ENCODE data around the gene FRS2.

The FRS2 gene

DNA sequence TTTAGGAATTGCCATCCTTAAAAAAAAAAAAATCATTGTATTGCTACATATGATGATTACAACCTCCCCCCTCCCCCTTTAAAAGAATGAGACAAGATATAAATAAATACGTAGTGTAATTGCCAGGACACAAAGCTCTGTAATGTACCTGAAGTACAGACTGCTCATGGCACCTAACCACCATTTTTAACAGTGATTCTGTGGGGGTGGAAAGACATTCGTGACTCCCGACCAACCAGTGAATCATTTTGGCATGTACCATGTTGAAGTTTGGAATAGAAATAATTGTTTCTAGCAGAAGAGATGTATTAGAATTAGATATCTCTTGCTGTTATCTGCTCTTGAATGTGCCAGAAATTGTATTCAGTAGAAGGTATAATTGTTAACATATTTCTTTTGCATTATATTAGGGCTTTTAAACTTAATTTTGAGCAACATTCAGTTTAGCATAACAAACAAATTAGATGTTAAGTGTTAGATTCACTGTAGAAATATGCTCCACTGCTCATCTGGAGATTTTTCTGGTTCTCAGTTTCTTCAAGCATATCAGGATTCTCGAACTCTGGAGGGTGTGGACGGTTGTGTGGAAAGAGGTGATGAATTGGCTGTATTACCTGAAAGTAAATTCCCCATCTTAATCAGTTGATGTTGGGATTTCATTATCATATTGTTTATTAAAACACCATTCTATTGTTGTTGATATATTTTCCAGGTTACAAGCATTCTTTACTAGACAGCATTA, 31.1 kb downstream of the FRS2 start:
- DNase-seq (ENCODE audit: low read depth) = no peak

GRCh38 chr12:69502345-69503081, 32.3 kb downstream of the FRS2 start:
- no peak for DNase-seq (ENCODE audit: low read depth)

DNA sequence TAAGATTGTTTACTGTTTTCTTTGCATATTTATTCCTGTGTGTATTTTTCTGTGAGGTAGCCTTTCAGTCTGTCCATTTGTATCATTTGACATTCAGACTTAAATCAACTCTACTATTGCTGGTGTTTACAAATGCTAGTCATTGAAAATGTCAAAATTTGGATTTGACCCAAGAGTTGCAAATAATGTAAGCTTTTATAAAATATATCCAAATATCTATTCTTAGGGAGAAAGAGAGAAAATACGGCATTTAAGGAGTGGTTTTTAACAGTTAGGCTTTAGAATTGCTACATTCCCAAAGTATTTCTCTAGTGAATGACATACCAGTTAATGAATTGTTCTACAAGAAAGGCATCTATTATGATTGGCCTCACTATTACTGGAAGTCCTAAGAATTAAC, 37.9 kb downstream of the FRS2 start:
- no peak for DNase-seq (ENCODE audit: low read depth)

DNA sequence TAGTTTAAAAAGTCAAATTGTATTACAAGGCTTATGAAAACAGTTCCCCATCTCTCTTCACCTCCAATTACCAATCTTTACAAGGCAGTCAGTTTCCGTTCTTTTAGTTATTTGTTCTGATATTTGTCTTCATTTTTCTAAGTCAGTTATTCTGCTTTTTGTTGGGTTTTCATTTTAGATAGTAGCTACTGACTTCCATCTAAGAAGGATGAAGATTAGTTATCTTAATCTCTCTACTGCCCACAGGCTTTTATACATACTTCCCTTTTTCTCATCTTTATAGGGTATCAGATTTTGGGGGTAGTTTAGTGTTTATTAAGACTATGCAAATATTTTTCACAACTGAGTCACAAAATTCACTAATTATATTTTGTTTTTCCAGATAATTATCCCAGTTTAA, 38.4 kb downstream of the FRS2 start:
- DNase-seq (ENCODE audit: low read depth) = no peak

DNA sequence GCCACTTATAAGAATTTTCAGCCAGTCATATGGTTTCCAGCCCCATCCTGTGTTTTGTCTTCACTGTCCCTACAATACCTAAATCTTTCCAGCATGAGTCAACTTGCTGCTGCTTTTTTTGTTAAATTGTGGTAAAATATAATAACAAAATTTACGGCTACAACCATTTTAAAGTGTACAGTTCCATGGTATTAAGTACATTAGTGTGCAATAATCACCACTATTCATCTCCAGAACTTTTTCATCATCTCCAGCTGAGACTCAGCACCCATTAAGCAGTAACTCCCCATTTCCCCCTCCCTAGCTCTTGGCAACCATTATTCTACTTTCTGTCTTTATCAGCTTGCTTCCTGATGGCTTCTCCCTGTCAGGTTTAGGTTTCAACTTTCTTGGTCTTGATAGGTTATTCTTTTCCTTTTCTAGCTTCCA, 39.1 kb downstream of the FRS2 start:
- no peak for DNase-seq (ENCODE audit: low read depth)

DNA sequence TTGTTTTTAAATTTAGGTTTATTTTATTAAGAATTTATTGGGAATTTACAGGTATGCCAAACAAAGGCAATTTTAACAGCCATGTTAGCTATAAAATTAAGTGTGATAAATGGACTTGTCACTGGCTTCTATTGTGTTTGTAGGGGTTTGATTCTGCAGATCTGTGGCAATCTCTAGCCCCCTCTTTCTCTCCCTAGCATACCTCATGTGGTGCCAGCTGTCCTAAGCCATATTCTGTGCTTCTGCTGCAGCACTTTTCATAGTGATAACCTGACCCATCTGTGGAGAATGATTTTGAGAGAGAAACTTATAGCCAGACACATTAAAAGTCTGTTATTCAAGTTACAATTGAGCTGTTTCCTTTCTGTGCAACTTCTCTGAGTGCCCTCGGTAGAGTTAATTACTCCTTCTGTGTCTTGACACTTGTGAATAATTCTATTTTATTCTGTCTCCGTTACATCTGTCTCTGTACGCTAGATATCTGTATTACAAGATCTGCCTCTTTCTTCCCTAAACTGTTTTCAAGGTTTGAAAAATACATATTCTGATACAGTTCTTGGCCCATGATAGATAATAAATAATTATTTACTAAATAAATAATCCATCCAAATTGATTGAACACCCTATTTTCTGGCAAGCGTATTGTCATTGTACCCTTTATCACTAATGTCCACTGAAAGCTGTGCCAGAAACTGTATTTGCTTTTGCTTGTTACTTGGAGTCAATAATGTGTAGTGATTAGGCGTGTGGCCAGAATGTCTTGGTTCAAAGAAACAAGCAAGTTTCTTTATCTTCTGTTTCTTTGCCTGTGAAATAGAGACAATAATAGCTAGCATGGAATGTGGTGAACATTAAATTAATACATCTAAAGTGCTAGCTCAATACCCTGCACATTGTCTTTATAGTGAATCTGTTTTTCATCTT, 40.0 kb downstream of the FRS2 start:
- DNase-seq (ENCODE audit: low read depth) = no peak

DNA sequence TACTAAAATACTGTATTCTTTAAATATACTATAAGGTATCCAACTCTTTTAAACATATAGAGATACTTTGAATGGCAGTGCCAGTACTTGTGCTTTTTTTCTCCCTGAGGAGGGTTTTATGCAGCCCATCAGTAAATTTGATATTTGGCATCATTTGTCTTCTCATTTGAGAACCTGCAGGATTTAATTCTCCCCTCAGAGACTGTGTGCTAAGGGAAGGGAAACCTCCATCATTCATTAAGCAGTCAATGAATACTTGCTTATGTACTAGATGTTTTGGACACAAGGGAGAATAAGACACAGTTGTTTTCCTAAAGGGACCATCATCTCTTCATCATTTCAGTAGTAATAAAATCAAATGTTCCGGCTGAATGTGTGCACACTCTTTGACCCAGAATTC, 40.8 kb downstream of the FRS2 start:
- no peak for DNase-seq (ENCODE audit: low read depth)

- DNase-seq (ENCODE audit: low read depth) = no peak
Measured at GRCh38 chr12:69511469-69512267, 41.5 kb downstream of the FRS2 start.

DNA sequence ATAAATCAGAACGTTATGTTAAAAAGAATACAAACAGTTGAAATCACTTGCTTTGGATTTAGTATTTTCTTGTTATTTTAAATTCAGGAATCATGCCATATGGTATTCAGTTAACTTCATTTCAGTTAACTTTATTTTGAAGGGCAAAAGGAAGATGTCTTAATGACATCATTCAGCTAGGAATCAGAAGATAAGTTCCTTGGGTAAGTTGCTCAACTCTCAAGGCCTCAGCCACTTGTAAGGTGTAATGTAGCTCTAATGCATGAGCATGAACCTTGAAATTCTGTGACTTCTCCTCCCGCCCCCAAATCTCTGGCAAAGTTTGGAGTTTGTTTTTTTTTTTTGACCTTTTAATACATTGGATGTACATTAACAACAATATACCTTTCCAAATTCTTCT, 42.6 kb downstream of the FRS2 start:
- no peak for DNase-seq (ENCODE audit: low read depth)

DNA sequence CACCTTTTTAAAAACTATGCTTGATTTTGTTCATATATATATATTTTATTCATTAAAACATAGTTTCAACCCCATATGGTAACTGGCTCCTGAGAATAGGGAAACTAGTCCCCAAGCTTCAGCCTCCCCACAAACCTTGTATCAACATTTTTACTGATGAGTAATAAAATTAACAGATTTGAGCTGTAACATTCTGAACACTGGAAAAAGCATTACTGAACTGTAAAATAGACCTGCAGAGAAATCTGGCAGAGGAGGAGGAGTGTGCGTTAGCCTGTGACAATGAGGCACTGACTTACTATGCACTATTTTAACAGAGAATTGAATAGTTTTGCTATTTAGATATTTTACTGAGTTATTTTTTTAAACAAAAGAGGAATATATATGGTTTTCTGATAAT, 43.1 kb downstream of the FRS2 start:
- DNase-seq (ENCODE audit: low read depth) = no peak

GRCh38 chr12:69514111-69514510, 43.9 kb downstream of the FRS2 start:
- DNase-seq (ENCODE audit: low read depth) = no peak

GRCh38 chr12:69514845-69515244, 44.7 kb downstream of the FRS2 start:
- DNase-seq (ENCODE audit: low read depth) = no peak

- DNase-seq (ENCODE audit: low read depth) = no peak
Measured at GRCh38 chr12:69515394-69515930, 45.3 kb downstream of the FRS2 start.

- DNase-seq (ENCODE audit: low read depth) = no peak
Measured at GRCh38 chr12:69516950-69517349, 46.8 kb downstream of the FRS2 start.

GRCh38 chr12:69517406-69517805, 47.2 kb downstream of the FRS2 start:
- no peak for DNase-seq (ENCODE audit: low read depth)

- no peak for DNase-seq (ENCODE audit: low read depth)
Measured at GRCh38 chr12:69519871-69520270, 49.7 kb downstream of the FRS2 start.

DNA sequence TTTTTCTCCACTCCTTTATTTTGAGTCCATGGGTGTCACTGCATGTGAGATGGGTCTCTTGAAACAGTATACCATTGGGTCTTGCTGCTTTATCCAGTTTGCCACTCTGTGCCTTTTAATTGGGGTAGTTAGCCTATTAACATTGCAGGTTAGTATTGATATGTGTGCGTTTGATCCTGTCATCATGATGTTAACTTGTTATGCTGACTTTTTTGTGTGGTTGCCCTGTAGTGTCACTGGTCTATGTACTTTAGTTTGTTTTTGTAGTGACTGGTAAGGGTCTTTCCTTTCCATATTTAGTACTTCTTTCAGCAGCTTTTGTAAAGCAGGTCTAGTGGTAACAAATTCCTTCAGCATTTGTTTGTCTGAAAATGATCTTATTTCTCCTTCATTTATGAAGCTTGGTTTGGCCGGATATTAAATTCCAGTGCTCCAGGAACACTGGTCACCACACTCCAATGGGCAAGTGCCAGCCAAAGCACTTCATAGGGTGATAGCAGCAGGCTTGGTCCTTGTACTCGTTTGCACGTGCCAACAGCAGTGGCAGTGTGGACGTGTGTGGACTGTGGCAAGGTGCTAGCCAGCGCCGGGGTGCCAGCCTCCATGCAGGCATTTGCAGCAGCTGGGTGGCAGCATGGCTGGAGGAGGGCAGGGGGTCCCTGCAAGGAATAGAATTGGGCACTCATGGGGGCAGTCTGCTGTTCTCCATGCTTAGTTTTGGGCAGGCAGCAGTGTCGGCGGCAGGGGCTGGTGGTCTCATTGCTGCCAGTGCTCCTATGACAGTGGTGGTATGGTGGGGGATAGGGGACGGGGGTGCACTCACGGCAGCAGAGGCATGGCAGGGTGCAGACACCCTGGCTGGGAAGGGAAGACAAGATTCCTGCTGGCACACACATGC, 53.5 kb downstream of the FRS2 start:
- DNase-seq (ENCODE audit: low read depth) = no peak

DNA sequence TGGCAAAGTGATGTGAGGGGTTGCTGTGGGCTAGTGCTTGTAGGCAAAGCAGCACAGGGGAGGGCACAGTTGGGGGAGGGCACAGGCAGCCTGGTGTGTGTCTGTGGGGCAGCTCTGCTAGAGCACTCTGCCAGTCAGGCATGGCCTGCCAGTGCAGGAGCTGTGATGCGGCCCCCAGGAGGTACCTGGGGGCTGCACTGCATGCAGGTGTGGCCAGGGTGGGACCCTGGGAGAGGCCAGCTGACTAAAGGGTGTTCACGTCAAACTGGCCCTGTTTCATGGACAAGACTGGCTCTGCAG, 54.1 kb downstream of the FRS2 start:
- no peak for DNase-seq (ENCODE audit: low read depth)

DNA sequence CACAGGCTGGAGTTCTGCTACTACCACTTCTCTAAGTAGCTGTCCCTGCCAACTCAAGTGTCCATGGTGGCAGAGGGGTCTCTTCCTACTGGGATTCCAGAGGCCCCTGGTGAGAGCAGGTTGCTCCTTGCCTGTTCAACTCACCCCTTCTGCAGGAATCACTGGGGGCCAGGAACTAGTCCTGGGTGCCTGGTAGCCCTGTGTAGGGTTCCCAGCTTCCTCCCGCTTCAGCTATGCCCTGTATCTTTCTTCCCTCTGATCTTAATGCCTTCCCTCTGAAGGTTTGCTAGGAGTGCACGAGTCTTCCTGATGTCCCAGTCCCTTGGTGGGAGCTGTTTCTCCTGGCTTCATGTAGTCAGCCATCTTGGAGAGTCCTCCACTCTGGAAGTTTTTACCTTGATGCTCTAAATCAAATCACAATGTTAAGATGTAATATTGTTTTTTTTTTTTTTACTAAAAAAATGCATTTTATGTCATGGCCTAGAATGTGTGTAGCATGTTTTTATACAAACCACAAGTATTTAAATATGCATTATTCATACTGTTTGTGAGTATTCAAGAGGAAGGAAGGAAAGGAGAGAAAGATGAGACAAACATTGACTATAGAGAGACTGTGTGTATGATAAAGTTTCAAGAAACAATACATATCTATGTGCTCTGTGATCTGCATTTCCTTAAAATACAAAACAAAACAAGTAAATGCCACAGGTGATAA, 54.7 kb downstream of the FRS2 start:
- DNase-seq (ENCODE audit: low read depth) = no peak

All from stromal cell of bone marrow (primary cell).